Activated naive CD8-positive, alpha-beta T cell treated with anti-CD3 and anti-CD28 coated beads, Interleukin-2, amount 10 ng/mL, durations not matched to agents 7 days and 5 days (primary cell): ENCODE data around the gene TUBA1A. TPM values are rescaled to one million over a fixed set of nuclear protein-coding genes. Genes with fewer than 3 reads are reported as not detected.
"Not testable (repeated sequence)": the region's sequence is repeated elsewhere in the genome, so short reads cannot be mapped to it uniquely, and the experiment has no call there.

Source experiments
- ATAC-seq: fragments of 150-1000 bp; cut with Tn5 transposase; one replicate; pipeline ENCODE4 v1.10.0; 2021; ENCODE audit warnings: low read depth, moderate library complexity
- POLR2A ChIA-PET: fragments of 350-600 bp; sonication (Branson Sonifier 250); formaldehyde crosslinking; loops from one replicate; lab custom pipeline; 2021; ENCODE audit warnings: antibody characterized with exemption; lab: Charles Lee
- DNase-seq: peaks from one replicate; pipeline ENCODE4 v3.0.0; 2021
- H3K27ac Mint-ChIP-seq: one replicate; pipeline ENCODE4 v1.8.0; 2022; ENCODE audit warnings: mild to moderate bottlenecking, mixed read lengths
- H3K27me3 Mint-ChIP-seq: one replicate; pipeline ENCODE4 v1.8.0; 2022; ENCODE audit warnings: mild to moderate bottlenecking, moderate library complexity, mixed read lengths
- H3K36me3 Mint-ChIP-seq: one replicate; pipeline ENCODE4 v1.8.0; 2021; ENCODE audit warnings: mild to moderate bottlenecking, mixed read lengths
- H3K4me1 Mint-ChIP-seq: one replicate; pipeline ENCODE4 v1.8.0; 2021; ENCODE audit warnings: mixed read lengths
- H3K4me3 Mint-ChIP-seq: one replicate; pipeline ENCODE4 v1.8.0; 2022; ENCODE audit warnings: mild to moderate bottlenecking, moderate library complexity, mixed read lengths
- H3K9me3 Mint-ChIP-seq: one replicate; pipeline ENCODE4 v1.8.0; 2021; ENCODE audit warnings: mixed read lengths
- total RNA-seq, 2 experiments: library from RNA; stranded (reverse); gene quantifications; one replicate each; pipeline ENCODE4 v1.2.3, GENCODE V29; 2021

The TUBA1A gene
- total RNA-seq, 2 experiments from 2014 or later: 99.5 to 101 TPM

DNA sequence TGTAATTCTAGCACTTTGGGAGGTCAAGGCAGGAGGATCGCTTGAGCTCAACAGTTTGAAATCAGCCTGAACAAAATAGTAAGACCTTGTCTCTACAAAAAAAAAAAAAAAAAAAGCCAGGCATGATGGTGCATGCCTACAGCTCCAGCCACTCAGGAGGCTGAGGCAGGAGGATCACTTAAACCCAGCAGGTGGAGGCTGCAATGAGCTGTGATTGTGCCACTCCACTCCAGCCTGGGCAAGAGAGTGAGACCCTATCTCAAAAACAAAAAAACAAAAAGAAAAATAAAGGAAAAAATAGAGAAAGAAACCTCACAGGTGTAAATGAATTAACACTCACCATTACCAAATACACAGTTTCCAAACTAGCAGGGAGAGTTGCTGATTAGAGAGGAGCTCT lies 34.2 kb upstream of the TUBA1A start:
- H3K4me3 Mint-ChIP-seq: no peak overlapping the region
- H3K4me1 Mint-ChIP-seq: peaks cover 2% of the 10 kb centered on the region
- ATAC-seq (no peak), DNase-seq (no peak)
- H3K9me3 Mint-ChIP-seq: no peaks in the 10 kb centered on the region
- H3K27ac Mint-ChIP-seq: no peak overlapping the region
- H3K36me3 Mint-ChIP-seq: no peaks in the 10 kb centered on the region
- POLR2A ChIA-PET: interaction anchor here (2.9 kb wide), 1 partner anchor 92 kb away, joined by 15 read pairs; the partner anchor contains the start of gene TUBA1B
- H3K27me3 Mint-ChIP-seq: peaks cover 2% of the 10 kb centered on the region

DNA sequence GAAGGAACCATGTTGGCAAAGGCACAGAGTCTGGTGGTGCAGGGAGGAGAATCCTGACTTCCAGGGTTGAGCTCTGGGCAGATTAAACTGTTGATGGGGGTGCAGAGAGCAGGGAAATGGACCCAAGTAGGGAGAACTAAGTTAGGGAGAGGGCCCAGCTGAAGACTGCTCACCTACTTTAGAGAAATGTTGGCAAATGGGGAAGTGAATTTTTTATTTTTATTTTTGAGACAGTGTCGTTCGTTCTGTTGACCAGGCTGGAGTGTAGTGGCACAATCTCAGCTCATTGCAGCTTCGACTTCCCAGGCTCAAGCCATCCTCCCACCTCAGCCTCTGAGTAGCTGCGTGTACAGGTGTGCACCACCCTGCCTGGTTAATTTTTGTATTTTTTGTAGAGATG lies 32.1 kb upstream of the TUBA1A start:
- no peak overlapping the region for H3K4me3 Mint-ChIP-seq
- H3K4me1 Mint-ChIP-seq: peaks cover 2% of the 10 kb centered on the region
- H3K27ac Mint-ChIP-seq: no peak overlapping the region
- H3K36me3 Mint-ChIP-seq: no peaks in the 10 kb centered on the region
- POLR2A ChIA-PET: no interaction called here
- H3K27me3 Mint-ChIP-seq: peaks cover 2% of the 10 kb centered on the region
- H3K9me3 Mint-ChIP-seq: no peaks in the 10 kb centered on the region
- DNase-seq (no peak), ATAC-seq (no peak)

DNA sequence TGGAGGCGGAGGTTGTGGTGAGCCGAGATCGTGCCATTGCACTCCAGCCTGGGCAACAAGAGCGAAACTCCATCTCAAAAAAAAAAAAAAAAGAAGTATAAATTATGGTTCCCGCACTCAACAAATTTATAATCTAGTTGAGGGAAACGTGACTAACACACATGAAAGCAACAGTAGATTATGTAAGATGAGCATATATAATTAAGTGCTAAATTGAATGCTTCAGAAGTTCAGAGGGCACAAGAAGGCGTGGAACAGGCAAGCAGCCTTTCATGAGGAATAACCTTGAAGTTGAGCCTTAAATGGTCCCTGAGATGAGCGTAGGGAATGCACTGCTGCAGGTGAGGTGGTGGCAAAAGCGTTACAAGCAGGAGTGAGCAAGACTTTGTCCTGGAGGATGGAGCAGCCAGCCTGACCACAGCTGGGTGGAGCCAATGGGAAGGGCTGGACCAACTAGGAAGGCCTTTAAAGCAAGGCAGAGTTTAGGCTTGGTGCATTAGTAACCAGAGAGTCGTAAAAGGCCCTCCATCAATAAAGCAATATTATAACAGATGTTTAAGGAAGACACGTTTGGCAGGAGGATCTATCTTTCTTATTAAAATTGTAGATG lies 30.6 kb upstream of the TUBA1A start:
- ATAC-seq: no peak
- H3K4me3 Mint-ChIP-seq: no peak overlapping the region
- peaks cover 6% of the 10 kb centered on the region for H3K27me3 Mint-ChIP-seq
- DNase-seq: no peak
- POLR2A ChIA-PET: no interaction called here
- H3K9me3 Mint-ChIP-seq: no peaks in the 10 kb centered on the region
- H3K4me1 Mint-ChIP-seq: peaks cover 3% of the 10 kb centered on the region
- no peaks in the 10 kb centered on the region for H3K36me3 Mint-ChIP-seq
- no peak overlapping the region for H3K27ac Mint-ChIP-seq

DNA sequence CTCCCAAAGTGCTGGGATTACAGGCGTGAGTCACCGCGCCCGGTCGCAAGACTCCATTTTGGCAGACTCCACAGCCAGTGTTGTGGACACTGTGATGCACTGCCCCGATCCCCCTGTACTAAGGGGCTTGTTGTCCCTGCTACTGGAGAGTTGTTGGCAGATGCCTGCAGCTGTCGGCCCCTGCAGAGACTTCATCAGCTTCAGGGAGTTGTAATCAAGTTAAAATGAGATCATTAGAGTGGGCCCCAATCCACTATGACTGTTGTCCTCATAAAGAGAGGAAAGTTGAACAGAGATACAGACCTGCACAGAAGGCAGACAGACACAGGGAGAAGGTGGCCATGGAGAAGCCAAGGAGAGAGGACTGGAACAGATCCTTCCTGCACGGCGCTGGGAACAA lies 23.7 kb upstream of the TUBA1A start:
- Mint-ChIP-seq H3K4me1 (peaks cover 2% of the 10 kb centered on the region), H3K27ac (no peak overlapping the region), H3K27me3 (peaks cover 6% of the 10 kb centered on the region), H3K4me3 (no peak overlapping the region), H3K36me3 (no peaks in the 10 kb centered on the region), H3K9me3 (no peaks in the 10 kb centered on the region)
- no peak for ATAC-seq
- POLR2A ChIA-PET: no interaction called here
- no peak for DNase-seq

DNA sequence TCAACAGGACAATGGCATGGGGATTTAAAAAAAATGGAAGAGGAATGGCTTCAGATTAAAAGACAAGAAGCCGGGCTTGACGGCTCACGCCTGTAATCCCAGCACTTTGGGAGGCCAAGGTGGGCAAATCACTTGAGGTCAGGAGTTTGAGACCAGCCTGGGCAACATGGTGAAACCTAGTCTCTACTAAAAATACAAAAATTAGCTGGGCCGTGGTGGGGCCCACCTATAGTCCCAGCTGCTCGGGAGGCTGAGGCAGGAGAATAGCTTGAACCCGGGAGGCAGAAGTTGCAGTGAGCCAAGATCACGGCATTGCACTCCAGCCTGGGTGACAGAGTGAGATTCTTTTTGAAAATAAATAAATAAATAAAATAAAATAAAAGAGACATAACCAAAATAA lies 21.8 kb upstream of the TUBA1A start:
- ATAC-seq, POLR2A ChIA-PET, H3K9me3 Mint-ChIP-seq, H3K4me3 Mint-ChIP-seq, H3K4me1 Mint-ChIP-seq, H3K27me3 Mint-ChIP-seq, H3K36me3 Mint-ChIP-seq, H3K27ac Mint-ChIP-seq, DNase-seq: not testable (repeated sequence)

DNA sequence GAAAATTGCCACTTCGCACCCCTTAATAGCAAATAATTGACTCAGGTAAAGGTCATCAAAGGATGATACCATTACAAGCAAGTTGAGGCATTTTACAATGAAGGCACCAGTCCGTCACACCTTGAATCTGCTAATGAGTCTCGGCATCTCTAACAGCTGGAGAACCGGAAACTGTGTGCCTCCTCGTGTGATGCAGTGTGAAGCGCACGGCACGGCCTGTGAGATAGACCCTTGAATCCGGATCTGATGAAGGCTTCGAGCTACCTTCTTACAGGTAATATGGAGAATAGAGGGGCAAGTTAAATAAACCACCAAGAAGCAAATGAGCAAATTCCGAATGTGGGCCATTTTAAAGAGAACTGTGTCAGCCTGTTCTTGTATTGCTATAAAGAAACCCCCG lies 19.8 kb upstream of the TUBA1A start:
- Mint-ChIP-seq H3K27me3 (peaks cover 2% of the 10 kb centered on the region), H3K4me1 (no peaks in the 10 kb centered on the region), H3K36me3 (no peaks in the 10 kb centered on the region), H3K27ac (no peak overlapping the region), H3K9me3 (no peaks in the 10 kb centered on the region), H3K4me3 (no peak overlapping the region)
- ATAC-seq (no peak), DNase-seq (no peak)
- POLR2A ChIA-PET: no interaction called here

DNA sequence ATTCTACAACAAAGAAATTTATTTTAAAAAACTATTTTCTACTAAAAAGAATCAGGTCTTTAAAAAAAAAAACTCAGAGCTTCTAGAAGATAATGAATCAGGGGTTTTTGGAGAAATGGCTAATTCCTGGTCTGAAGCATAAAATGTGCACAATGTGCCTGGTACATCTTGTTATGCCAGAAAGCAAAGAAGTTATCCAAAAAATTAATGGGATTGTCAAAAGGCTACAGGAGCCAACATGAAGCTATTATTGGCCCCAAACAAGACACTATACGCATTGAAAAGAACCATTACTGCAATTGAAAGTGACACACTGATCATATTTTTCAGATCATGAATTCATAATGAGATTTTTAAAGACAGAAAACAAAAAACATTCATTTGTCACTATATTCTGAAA lies 19.3 kb upstream of the TUBA1A start:
- Mint-ChIP-seq H3K27ac (no peak overlapping the region), H3K36me3 (no peaks in the 10 kb centered on the region), H3K4me1 (no peaks in the 10 kb centered on the region), H3K9me3 (no peaks in the 10 kb centered on the region), H3K27me3 (peaks cover 3% of the 10 kb centered on the region), H3K4me3 (no peak overlapping the region)
- POLR2A ChIA-PET: interaction anchor here (0.6 kb wide), 1 partner anchor 16 kb away, joined by 3 read pairs; no protein-coding TSS in a partner anchor
- ATAC-seq (no peak), DNase-seq (no peak)

DNA sequence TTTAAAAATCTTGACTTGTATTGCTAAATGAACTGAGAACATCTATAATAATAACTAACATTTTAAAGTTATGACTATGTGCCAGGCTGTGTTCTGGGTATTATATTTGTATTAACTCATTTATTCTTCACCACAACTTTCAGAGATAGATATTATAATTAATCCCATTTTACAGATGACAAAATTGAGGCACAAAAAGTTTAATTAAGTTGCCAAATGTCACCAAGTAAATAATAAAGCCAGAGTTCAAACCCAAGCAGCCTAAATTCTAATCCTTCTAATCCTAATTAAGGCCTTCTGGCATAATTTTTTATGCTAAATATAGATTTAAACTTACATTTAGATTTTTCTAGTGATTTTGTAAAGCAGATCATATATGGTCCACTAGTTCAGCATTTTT lies 17.5 kb upstream of the TUBA1A start:
- Mint-ChIP-seq H3K27ac (no peak overlapping the region), H3K4me3 (no peak overlapping the region), H3K36me3 (no peaks in the 10 kb centered on the region), H3K9me3 (no peaks in the 10 kb centered on the region), H3K4me1 (peaks cover 6% of the 10 kb centered on the region), H3K27me3 (peaks cover 4% of the 10 kb centered on the region)
- POLR2A ChIA-PET: no interaction called here
- no peak for ATAC-seq
- no peak for DNase-seq

DNA sequence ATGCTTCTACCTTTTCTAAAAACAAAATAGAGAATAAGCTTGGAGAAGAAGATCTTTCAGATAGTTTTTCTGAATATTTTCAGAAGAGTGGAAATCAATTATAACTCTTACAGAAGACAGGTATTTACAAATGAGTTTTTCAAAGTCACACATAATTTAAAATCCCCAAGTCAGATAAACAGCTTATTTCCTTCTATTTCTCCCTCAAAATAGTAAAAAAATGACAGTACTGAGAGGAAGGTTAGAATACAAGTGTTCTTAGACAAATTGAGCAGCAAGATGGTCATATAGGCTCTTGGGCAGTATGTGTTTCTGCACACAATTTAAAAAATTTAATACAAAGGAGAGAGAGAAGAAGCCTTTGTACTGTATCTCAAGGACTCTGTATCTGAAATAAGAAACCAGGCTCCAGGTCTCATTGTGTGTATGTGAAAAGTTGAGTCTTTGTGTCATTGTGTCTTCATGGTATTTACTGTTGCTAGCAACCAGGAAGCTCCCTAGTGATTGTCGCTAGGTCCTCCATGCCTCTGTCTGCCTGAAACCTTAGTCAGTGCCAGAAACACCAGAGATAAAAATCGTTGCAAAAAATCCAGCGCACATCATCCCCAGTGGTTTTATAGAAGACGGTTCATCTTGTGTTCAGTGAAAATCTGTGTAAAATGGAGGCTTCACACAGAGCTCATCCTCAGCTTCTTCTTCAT lies 12.9 kb upstream of the TUBA1A start:
- no peak overlapping the region for H3K4me3 Mint-ChIP-seq

DNA sequence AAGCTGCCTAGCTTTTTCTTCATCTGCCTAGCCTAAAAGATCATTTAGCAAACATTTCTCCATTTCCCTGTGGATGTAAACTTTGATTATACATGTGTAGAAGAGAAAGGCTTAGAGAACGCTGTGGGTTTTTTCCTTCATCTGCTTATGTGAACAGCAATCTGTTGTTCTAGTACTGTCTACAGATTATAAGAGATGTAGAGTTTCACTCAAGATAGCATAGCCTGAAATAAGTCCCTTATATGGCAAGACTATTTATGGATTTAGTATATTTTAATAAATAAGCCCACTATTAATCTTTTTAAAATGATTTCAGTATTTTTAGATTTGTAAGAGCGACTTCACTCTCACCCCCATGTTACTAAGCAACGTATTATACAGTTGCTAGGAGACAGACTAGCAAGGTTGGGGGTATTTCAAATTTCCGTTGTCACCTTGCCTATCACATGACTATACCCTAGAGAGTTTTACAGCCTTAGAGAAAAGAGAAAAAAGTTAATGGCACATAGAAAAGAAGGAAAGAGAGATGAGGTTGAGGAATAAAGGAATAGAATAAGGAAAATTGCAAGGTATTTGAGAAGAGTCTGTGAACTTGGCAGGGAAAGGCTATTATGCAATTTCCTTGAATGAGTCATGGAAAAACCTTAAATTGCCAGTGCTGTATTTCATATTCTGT lies 12.2 kb upstream of the TUBA1A start:
- POLR2A ChIA-PET: interaction anchor here (0.7 to 4.1 kb wide), 2 partner anchors 12 to 27 kb away, joined by 3 to 24 read pairs; partner anchors contain the start of gene TUBA1A
- peaks cover 6% of the 10 kb centered on the region for H3K27me3 Mint-ChIP-seq
- H3K4me1 Mint-ChIP-seq: peaks cover 11% of the 10 kb centered on the region
- ATAC-seq (peak; percentile 80), DNase-seq (no peak)
- no peak overlapping the region for H3K27ac Mint-ChIP-seq
- H3K4me3 Mint-ChIP-seq: peak overlapping the region; percentile 2
- no peaks in the 10 kb centered on the region for H3K9me3 Mint-ChIP-seq
- H3K36me3 Mint-ChIP-seq: no peaks in the 10 kb centered on the region

More for the DNA sequence above, 12.9 kb upstream of the TUBA1A start:
- ATAC-seq (no peak), DNase-seq (no peak)
- H3K4me1 Mint-ChIP-seq: peaks cover 11% of the 10 kb centered on the region
- H3K9me3 Mint-ChIP-seq: no peaks in the 10 kb centered on the region
- H3K27ac Mint-ChIP-seq: no peak overlapping the region
- POLR2A ChIA-PET: interaction anchor here (0.7 to 4.1 kb wide), 3 partner anchors 13 to 71 kb away, joined by 3 to 24 read pairs (median 8); partner anchors contain the start of genes TUBA1A and TUBA1B
- no peaks in the 10 kb centered on the region for H3K36me3 Mint-ChIP-seq
- peaks cover 6% of the 10 kb centered on the region for H3K27me3 Mint-ChIP-seq

DNA sequence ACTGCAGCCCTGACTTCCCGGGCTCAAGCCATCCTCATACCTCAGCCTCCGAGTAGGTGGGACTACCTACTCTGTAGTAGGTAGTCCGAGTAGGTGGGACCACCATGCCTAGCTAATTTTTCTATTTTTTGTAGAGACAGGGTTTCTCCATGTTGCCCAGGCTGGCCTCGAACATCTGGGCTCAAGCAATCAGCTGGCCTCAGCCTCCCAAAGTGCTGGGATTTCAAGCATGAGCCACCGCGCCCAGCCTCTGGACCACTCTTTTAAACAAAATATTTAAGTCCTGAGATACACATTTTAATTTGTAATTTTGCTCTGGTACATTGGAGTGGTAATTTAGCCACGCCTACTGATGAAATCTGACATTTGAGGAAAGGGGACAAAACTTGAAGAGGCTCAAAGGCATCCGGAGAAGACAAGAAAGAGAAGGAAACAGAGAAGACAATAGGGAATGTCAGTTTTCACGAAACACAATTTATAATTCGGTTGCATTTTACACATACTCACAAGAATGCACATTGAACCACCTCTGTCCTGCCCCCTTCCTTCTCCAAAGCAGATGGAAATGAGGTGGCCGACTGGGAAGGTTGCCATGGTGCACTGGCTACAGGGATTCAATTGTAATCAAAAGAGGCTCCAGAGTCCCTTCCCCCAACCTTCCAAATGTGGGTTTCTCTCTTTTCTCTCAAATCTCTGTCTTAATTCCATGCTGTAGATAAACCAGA lies 9.7 kb upstream of the TUBA1A start:
- no peaks in the 10 kb centered on the region for H3K9me3 Mint-ChIP-seq
- POLR2A ChIA-PET: interaction anchor here (2.3 to 4.1 kb wide), 2 partner anchors 10 to 67 kb away, joined by 8 to 24 read pairs; partner anchors contain the start of genes TUBA1A and TUBA1B
- peaks cover 11% of the 10 kb centered on the region for H3K4me1 Mint-ChIP-seq
- H3K36me3 Mint-ChIP-seq: no peaks in the 10 kb centered on the region
- H3K4me3 Mint-ChIP-seq: no peak overlapping the region
- peaks cover 4% of the 10 kb centered on the region for H3K27me3 Mint-ChIP-seq
- H3K27ac Mint-ChIP-seq: no peak overlapping the region
- DNase-seq: no peak
- no peak for ATAC-seq

DNA sequence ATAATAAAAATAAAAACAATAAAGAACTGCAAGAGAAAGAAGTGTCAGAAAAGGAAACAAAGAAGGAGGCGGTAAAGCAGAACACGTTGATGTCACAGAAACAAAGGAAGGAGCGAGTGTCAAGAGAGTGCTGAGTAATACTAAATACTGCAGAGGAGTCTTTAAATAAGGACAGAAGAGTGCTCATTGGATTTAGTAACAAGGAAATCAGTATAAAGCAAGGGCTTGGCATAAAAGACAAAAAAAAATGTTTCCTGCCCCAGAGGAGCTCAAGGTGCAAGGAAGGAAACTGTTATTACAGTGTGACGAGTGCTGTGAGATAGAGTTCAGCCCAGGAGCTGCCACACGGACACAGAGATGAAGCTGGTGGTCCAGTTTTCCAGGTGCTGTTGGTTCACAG lies 8.4 kb upstream of the TUBA1A start:
- peaks cover 11% of the 10 kb centered on the region for H3K4me1 Mint-ChIP-seq
- POLR2A ChIA-PET: interaction anchor here (2.3 kb wide), 1 partner anchor 66 kb away, joined by 8 read pairs; the partner anchor contains the start of gene TUBA1B

DNA sequence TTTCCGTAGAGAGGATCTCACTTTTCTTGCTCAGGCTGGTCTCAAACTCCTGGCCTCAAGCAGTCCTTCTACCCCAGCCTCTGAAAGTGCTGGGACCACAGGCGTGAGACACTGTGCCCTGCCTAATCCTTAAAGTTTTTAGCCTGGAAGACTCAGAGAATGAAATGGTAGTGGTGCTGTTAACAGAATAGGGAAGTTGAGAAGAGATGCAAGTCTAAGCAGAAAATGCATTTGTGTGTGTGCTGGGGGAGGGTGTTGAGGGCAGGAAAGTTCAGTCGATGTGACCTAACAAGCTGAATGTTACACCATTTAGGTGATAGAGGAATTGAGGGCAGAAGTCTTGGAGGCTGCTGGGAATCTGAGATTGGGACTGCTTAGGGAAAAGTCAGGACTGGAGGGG lies 6.9 kb upstream of the TUBA1A start:
- H3K27me3 Mint-ChIP-seq: peaks cover 6% of the 10 kb centered on the region
- no peaks in the 10 kb centered on the region for H3K36me3 Mint-ChIP-seq
- H3K4me3 Mint-ChIP-seq: no peak overlapping the region
- H3K9me3 Mint-ChIP-seq: no peaks in the 10 kb centered on the region
- DNase-seq: no peak
- peaks cover under 1% of the 10 kb centered on the region for H3K4me1 Mint-ChIP-seq
- no peak for ATAC-seq
- POLR2A ChIA-PET: interaction anchor here (0.9 kb wide), 1 partner anchor 64 kb away, joined by 3 read pairs; the partner anchor contains the start of gene TUBA1B
- H3K27ac Mint-ChIP-seq: no peak overlapping the region

More for the DNA sequence above, 8.4 kb upstream of the TUBA1A start:
- Mint-ChIP-seq H3K36me3 (no peaks in the 10 kb centered on the region), H3K9me3 (no peaks in the 10 kb centered on the region), H3K27ac (no peak overlapping the region), H3K4me3 (no peak overlapping the region), H3K27me3 (peaks cover 6% of the 10 kb centered on the region)
- DNase-seq: no peak
- no peak for ATAC-seq
